ENCODE results near the gene RANBP3.

RANBP3 gene

GRCh38 chr19:5947435-5947834, 30.5 kb downstream of the RANBP3 start:
- no peak for DNase-seq

DNA sequence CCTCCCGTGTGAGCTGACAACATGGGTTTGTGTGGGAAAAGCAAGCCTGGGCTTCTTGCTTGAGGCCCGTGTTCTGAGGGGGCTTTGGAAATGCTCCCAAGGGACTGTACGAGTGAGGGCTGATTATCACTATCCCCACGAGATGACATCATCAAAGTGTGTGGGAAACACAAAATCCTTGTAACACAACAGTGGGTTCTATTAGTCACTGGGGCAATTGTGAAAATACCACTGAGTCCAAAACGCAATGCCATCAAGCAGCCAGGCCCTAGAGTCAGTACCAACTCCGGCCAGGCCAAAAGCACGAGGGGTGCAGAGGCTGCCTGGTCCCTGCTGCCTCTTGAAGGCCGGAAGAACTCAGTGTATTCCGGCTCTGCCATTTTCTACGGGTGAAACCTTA, 34.3 kb downstream of the RANBP3 start:
- DNase-seq, result no peak

DNA sequence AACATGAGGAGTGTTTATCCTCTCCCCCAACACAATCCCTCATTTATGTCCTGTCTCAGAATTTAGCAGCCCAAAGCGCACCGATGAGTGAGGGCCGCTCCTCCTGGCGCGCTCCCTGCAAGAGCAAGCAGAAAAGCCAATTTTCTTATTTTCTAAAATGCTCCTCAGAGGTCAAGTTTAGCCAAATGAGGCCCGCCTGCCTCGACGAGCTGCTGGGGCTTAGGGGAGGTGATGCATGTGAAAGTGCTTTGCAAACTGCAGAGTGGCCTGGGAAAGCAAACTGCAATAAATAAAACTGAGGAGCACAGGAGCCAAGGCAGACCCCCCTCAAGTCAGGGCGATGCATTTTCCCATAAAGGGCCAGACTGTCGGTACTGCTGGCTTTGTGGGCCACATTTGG, 34.9 kb downstream of the RANBP3 start:
- DNase-seq, result no peak

DNA sequence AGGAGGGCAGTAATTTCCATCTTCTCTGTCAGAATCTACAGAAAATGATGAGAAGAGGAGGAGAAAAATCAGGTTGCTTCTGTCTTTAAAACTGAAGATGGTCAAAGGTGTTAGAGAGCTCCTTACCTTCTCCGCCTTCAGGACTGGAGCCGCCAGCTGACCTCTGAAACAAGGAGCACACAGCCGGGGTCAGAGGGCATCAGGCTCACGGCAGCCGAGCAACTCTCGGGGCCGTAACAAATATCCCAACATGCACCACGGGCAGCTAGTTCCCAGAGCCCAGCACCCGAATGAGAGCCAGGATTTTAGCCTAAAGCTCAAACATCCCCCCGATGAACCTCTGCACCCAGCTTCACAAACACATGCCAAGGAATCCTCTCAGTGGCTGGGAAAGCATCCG, 36.3 kb downstream of the RANBP3 start:
- DNase-seq, result no peak

- DNase-seq, result no peak
Measured at GRCh38 chr19:5940260-5941208, 37.4 kb downstream of the RANBP3 start.

DNA sequence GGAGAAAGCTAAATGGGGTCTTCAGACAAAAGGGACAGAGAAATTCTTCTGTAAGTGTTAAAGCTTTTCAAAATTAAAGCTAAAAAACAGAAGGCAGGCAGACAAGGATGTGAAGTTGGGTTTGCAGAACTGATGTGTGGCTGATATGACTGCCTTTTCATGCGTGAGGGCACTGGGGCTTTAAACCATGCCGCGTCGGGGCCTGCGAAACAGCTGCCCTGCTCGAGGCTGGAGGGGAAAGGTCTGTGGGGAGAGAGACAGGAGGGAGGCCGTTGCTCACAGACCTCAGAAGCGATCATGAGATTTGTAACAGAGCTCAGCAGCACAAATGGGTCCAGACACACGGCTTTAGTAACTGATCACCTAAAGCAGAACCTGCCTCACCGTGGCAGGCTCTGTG, 40.4 kb downstream of the RANBP3 start:
- no peak for DNase-seq

DNA sequence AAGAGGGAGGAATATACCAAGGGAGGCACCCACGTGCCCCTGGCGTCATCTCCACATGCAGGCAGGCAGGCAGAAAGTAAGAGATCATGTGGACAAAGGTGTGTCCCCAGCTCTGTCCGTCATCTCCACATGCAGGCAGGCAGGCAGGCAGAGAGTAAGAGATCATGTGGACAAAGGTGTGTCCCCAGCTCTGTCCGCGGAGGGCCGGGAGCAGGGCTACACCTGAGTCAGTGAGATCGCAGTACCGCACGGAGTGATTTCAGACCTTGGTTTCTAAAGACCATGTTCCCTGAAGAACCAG, 41.7 kb downstream of the RANBP3 start:
- DNase-seq, result no peak

DNA sequence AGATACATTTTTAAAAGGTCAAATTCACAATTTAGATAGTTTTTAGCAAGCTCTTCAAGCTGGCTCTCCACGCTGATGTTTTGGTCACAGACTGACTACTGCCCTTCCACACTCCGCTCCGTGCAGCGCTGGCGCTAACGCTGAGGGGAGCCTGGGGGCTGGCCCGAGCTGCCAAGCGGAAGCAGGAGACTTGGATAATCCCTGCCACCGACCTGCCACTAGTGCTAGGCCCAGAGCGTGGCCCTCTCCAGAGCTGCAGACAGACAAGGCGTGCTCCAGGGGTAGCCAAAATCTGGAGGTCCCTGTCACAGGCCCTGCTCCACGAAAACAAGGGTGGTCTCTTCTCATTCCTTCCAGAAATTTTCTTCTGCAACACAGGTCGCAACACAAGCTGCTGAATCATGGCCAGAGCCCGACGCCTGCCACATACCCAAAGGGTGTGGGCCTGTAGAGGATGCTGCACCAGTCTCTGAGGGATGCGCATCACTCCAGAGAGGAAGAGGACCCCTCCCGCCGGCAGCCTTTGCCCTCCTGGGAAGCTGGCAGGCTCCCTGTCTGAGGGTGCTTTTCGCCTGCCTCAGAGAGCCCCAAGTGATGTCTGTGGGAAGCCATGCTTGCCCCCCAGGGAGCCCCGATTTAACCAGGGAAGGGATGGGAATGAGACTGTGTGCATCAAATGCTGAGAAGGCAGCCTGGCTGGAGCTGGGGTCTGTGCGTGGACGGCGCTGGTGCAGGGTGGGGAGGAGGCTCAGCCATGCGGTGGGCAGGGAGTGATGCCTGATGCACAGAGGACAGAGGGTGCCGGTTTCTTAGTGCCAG, 42.3 kb downstream of the RANBP3 start:
- DNase-seq, result no peak

DNA sequence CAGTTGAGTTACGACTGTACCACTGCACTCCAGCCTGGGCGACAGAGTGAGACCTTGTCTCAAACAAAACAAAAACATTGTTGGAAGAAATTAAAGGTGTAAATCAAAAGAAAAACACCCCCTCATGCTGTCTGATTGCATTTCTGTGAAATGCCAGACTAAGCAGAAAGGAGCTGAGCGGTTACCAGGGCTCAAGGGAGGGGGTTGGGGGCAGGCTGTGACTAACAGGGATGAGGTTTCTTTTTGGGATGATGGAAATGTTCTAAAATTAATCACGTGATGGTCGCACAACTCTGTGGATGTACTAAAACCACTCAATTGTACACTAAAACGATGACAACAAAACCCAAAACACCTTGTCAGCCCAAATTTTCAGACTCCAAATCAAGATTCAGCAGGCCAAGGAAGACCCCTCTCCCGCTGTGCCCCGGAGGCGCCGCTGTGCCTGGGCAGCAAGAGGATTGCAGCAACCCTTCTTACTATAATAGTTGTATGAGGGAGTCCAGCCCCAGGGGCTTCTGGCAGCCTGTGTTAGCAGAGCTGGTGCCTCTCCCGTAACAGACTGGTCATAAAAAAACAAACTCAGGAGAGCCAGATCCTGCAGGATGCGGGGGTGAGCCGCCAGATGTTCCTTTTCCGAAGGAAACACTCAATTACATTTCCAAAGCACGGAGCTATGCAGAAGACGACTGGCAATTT, 43.0 kb downstream of the RANBP3 start:
- DNase-seq, result no peak

DNA sequence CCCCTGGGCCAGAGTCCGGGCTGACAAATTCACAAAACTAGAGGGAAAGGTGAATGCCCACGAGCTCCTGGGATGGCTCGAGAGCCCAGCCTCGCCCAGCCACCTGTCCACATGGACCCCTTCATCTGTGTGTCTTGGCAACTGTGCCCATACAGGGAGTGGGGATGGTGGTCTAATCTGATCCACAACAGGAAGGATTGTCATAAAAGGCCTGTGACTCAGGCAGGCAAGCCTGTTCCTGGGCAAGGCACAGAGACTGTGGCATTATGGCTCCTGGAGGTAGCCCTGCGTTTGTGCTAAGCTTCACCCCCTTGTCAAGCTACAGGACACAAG, 43.9 kb downstream of the RANBP3 start:
- no peak for DNase-seq

GRCh38 chr19:5933391-5934068, 44.4 kb downstream of the RANBP3 start:
- no peak for DNase-seq

DNA sequence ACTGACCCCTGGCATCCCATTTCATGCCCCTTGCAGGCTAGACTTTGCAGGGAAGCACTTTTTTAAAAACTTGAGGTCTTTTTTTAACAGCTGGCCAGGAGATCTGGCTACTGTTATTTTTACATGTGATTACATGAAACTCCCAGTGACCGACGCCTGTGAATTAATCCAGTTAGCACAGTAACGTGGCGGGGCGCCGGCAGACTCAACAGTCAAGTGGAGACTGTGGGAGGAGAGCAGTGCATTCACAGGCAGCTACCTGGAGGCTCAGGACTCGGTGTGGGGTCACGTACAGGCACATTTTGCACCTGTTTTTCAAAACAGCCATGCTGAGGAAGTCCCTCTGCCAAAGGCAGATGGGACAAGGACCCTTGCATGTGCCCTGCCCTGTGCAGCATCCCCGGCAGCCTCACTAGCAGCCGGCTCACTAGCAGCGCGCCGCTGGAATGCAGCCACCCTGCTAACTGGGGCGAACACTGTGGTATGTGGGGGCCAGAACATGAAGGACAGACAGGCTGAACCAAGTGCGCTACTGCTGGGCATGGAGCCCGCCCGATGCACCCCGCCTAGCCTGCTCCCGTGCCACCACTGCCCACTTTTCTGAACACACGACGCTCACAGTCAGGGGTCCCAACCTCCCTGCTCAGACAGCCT, 45.2 kb downstream of the RANBP3 start:
- DNase-seq, result no peak

GRCh38 chr19:5932146-5932545, 45.8 kb downstream of the RANBP3 start:
- DNase-seq, result no peak

- DNase-seq, result no peak
Measured at GRCh38 chr19:5931251-5931650, 46.7 kb downstream of the RANBP3 start.

DNA sequence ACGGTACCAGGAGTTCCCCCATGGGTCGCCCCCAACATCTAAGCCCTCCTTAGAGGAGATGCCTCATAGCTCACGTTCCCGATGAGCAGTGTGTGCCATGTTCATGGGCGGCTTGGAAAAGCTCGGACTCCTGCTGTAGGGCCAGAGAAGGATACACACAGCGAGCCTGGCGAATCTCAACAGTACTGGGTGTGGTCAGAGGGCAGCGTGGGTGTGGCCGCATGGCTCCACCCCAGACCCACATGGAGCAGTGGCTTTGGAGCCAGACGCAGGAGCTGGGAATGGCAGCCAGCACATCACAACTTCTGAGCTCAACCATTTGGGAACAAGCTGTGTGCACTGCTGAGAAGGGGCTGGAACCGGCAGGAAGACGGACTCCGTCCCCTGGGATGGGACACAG, 48.3 kb downstream of the RANBP3 start:
- no peak for DNase-seq

DNA sequence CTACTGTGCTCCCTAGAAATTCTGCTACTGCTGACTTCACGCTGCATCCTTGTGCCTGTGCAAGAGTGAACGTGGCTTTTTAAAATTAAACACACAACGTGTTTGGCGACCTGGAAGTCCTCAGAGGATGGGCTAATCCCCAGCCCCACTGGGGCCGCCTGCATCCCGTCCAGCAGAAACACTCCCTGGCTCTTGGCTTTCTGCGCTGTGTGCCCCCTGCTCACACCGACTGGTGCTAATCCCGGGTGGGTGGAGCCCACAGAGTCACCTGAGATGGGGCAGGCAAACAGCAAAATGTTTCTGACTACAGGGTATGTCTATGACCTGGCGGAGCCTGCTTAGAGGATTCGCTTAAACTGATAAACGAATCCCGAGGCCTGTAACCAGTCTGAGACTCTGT, 48.8 kb downstream of the RANBP3 start:
- no peak for DNase-seq

DNA sequence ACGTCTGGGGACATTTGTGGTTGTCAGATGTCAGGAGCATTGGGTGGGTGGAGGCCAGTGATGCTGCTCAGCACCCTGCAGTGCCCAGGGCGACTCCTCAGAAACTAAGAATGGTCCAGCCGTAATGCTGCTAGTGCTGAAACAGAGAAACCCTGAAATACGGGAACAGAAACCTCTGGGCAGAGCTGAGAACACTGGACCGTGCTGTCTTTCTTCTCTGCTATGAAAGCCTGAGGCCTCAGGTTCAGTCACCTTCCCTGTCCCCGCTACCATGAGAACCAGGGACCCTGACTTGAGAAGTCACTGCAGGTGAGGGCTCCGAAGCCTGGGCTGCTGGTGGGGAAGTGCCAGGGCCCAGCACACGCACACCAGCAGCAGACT, 50.5 kb downstream of the RANBP3 start:
- DNase-seq, result no peak

GRCh38 chr19:5926641-5927440, 51.1 kb downstream of the RANBP3 start:
- DNase-seq, result no peak

DNA sequence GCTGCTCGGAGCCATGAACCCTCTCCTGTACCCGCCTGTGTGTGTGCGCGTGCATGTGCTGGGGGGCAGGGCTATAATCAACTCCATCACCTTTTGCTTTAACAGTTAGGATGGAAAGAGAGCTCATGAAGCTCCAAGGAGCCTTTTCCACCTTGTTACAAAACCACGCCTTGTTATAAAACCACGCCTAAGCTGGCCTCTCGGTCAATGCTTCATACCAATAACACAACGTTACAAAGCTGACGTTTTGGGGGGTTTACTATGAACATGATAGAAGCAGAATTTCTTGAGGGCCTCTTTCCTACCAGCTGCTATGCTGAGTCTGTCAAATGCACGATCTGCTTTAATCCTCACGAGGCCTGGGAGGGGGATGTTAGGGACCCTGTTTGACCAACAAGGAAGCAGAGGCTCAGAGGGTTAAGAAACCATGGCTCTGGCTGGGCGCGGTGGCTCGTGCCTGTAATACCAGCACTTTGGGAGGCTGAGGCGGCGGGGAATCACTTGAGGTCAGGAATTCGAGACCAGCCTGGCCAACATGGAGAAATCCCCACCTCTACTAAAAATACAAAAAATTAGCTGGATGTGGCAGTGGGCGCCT, 52.0 kb downstream of the RANBP3 start:
- DNase-seq, result no peak

GRCh38 chr19:5923356-5923755, 54.6 kb downstream of the RANBP3 start:
- no peak for DNase-seq

DNA sequence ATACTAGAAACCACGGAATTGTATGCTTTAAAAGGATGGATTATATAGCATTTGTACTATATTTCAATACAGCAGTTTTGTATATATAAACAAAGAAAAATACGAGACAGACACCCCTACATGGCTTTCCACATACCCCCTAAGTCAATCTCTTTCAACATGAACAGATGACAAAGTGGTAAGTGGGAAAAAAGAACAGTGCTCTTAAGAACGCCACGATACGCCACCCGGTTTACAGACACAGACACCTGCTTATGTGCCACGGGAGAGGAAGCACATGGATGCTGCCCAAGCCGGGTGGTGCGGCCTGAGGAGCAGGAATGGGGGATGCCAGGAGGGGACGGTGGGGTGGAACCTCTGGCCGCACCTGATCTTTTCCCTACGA, 55.8 kb downstream of the RANBP3 start:
- DNase-seq, result no peak
